GM23338 (cell line): ENCODE measurements around the gene SPTLC2. TPM values are rescaled to one million over a fixed set of nuclear protein-coding genes. Genes with fewer than 3 reads are reported as not detected.

ENCODE experiments used
- ATAC-seq: fragments of 200-7000 bp; cut with Tn5 transposase; 3 replicates; pipeline ENCODE4 v1.9.1; 2020
- DNase-seq: peaks from one replicate; pipeline ENCODE4 v3.0.0-alpha.2; 2015; ENCODE audit warnings: low spot score
- H2AFZ ChIP-seq: fragments of 200-600 bp; sonication (generic); 2 replicates; pipeline ENCODE4 v1.8.0; 2016; ENCODE audit warnings: antibody characterized with exemption, mild to moderate bottlenecking, moderate library complexity
- H3F3A ChIP-seq: fragments of 200-600 bp; sonication (generic); replicated peaks from 2 replicates; pipeline ENCODE4 v1.8.0; 2017; ENCODE audit warnings: antibody characterized with exemption, mixed run types, low read depth
- H3K27ac ChIP-seq: fragments of 200-600 bp; sonication (generic); 2 replicates; pipeline ENCODE4 v1.6.1; 2016; ENCODE audit warnings: low read depth
- H3K27me3 ChIP-seq: fragments of 200-600 bp; sonication (generic); 2 replicates; pipeline ENCODE4 v1.8.0; 2016; ENCODE audit warnings: mild to moderate bottlenecking, mixed run types, moderate library complexity; ENCODE audit not compliant: insufficient read depth
- H3K36me3 ChIP-seq: fragments of 200-600 bp; sonication (generic); 2 replicates; pipeline ENCODE4 v1.8.0; 2016; ENCODE audit warnings: mild to moderate bottlenecking; ENCODE audit not compliant: insufficient read depth
- H3K4me1 ChIP-seq: fragments of 200-600 bp; sonication (generic); 2 replicates; pipeline ENCODE4 v1.8.0; 2016; ENCODE audit warnings: mild to moderate bottlenecking, moderate library complexity; ENCODE audit not compliant: insufficient read depth
- H3K4me2 ChIP-seq: fragments of 200-600 bp; sonication (generic); 2 replicates; pipeline ENCODE4 v1.7.1; 2017; ENCODE audit warnings: mixed run types
- H3K4me3 ChIP-seq: fragments of 200-600 bp; sonication (generic); 2 replicates; pipeline ENCODE4 v1.6.1; 2016; ENCODE audit warnings: mixed run types
- H3K79me2 ChIP-seq: fragments of 200-600 bp; sonication (generic); replicated peaks from 2 replicates; pipeline ENCODE4 v1.8.0; 2017; ENCODE audit warnings: mild to moderate bottlenecking; ENCODE audit not compliant: insufficient read depth
- H3K9me2 ChIP-seq: fragments of 200-600 bp; sonication (generic); 2 replicates; pipeline ENCODE4 v1.8.0; 2017; ENCODE audit not compliant: insufficient read depth
- H4K20me1 ChIP-seq: fragments of 200-600 bp; sonication (generic); replicated peaks from 2 replicates; pipeline ENCODE4 v1.8.0; 2017; ENCODE audit warnings: mild to moderate bottlenecking; ENCODE audit not compliant: insufficient read depth
- H3K27ac Mint-ChIP-seq: 2 replicates; pipeline ENCODE4 v1.8.0; 2020; ENCODE audit warnings: inconsistent platforms, mild to moderate bottlenecking, moderate library complexity, mixed read lengths
- H3K27me3 Mint-ChIP-seq: 3 replicates; pipeline ENCODE4 v1.8.0; 2022; ENCODE audit warnings: low read depth, mild to moderate bottlenecking, moderate library complexity, mixed read lengths, inconsistent platforms; ENCODE audit not compliant: insufficient read depth, poor library complexity
- H3K36me3 Mint-ChIP-seq: 3 replicates; pipeline ENCODE4 v1.8.0; 2021; ENCODE audit warnings: low read depth, mild to moderate bottlenecking, inconsistent platforms, moderate library complexity, mixed read lengths
- H3K4me1 Mint-ChIP-seq: 3 replicates; pipeline ENCODE4 v1.8.0; 2020; ENCODE audit warnings: mild to moderate bottlenecking, inconsistent platforms, mixed read lengths
- H3K4me3 Mint-ChIP-seq: 3 replicates; pipeline ENCODE4 v1.8.0; 2021; ENCODE audit warnings: moderate library complexity, mild to moderate bottlenecking, inconsistent platforms, mixed read lengths
- H3K9me3 Mint-ChIP-seq: 3 replicates; pipeline ENCODE4 v1.8.0; 2020; ENCODE audit warnings: moderate library complexity, mild to moderate bottlenecking, inconsistent platforms, mixed read lengths
- CREB1 ChIP-seq: fragments of 250-450 bp; sonication (Bioruptor Pico); IDR thresholded peaks from 2 replicates; pipeline ENCODE4 v1.5.0; 2020; ENCODE audit warnings: low read depth, mild to moderate bottlenecking, moderate library complexity
- EZH2 ChIP-seq: fragments of 200-600 bp; sonication (generic); IDR thresholded peaks from one replicate; pipeline ENCODE4 v1.8.0; 2017; ENCODE audit warnings: antibody characterized with exemption, mild to moderate bottlenecking, low read depth; ENCODE audit not compliant: unreplicated experiment
- EZH2phosphoT487 ChIP-seq: fragments of 200-600 bp; sonication (generic); IDR thresholded peaks from one replicate; pipeline ENCODE4 v1.8.1; 2018; ENCODE audit warnings: antibody characterized with exemption; ENCODE audit not compliant: unreplicated experiment
- JUNB ChIP-seq: IDR thresholded peaks from one replicate; pipeline ENCODE4 v1.6.1; 2016; ENCODE audit warnings: antibody characterized with exemption; ENCODE audit not compliant: unreplicated experiment
- NANOG ChIP-seq: IDR thresholded peaks from 2 replicates; pipeline ENCODE4 v1.6.1; 2016; ENCODE audit warnings: antibody characterized with exemption, borderline replicate concordance
- POLR2AphosphoS5 ChIP-seq: IDR thresholded peaks from 2 replicates; pipeline ENCODE4 v1.6.1; 2016; ENCODE audit warnings: antibody characterized with exemption, low read depth
- STAT1 ChIP-seq: IDR thresholded peaks from one replicate; pipeline ENCODE4 v1.6.1; 2016; ENCODE audit warnings: antibody characterized with exemption; ENCODE audit not compliant: unreplicated experiment
- ZNF114 ChIP-seq: fragments of 250-450 bp; sonication (Bioruptor Pico); IDR thresholded peaks from 2 replicates; pipeline ENCODE4 v1.5.0; 2020; ENCODE audit warnings: mild to moderate bottlenecking, moderate library complexity
- ZNF331 ChIP-seq: fragments of 250-450 bp; sonication (Bioruptor Pico); IDR thresholded peaks from 2 replicates; pipeline ENCODE4 v1.5.0; 2020; ENCODE audit warnings: low read depth, mild to moderate bottlenecking, moderate library complexity
- polyA plus RNA-seq: library from polyadenylated mRNA; unstranded; fragments of >200 nt; fragmentation: Nextera tagmentation; extraction: Ambion mirVana; gene quantifications from 2 replicates; pipeline ENCODE4 v1.2.1, GENCODE V29; 2016
- total RNA-seq: library from RNA; depleted of rRNA; stranded (reverse); fragments of >200 nt; shearing (Covaris generic); gene quantifications from 2 replicates; pipeline ENCODE4 v1.2.3, GENCODE V29; 2014
- TF ChIP-seq, protein P1 (sequence below), 2 experiments: fragments of 200-600 bp in 1 of 2; sonication (generic) in 1 of 2; conservative IDR thresholded peaks; 2 replicates each; pipeline versions ENCODE4 v1.5.1 to v1.6.1; 2016 to 2017; ENCODE audit warnings: antibody characterized with exemption in 2 of 2, low read depth in 2 of 2, mild to moderate bottlenecking in 2 of 2, moderate library complexity in 1 of 2
- TF ChIP-seq, protein P2 (sequence below): fragments of 250-450 bp; sonication (Bioruptor Pico); IDR thresholded peaks from 2 replicates; pipeline ENCODE4 v1.5.0; 2020; ENCODE audit warnings: mild to moderate bottlenecking, moderate library complexity
- TF ChIP-seq, protein P3 (sequence below): IDR thresholded peaks from 2 replicates; pipeline ENCODE4 v1.6.1; 2016; ENCODE audit warnings: antibody characterized with exemption
- TF ChIP-seq, protein P4 (sequence below): IDR thresholded peaks from one replicate; pipeline ENCODE4 v1.6.1; 2018; ENCODE audit warnings: antibody characterized with exemption; ENCODE audit not compliant: unreplicated experiment

SPTLC2 gene
- total and polyA plus RNA-seq, 2 experiments from 2014 or later = 22.3 to 38.9 TPM

DNA sequence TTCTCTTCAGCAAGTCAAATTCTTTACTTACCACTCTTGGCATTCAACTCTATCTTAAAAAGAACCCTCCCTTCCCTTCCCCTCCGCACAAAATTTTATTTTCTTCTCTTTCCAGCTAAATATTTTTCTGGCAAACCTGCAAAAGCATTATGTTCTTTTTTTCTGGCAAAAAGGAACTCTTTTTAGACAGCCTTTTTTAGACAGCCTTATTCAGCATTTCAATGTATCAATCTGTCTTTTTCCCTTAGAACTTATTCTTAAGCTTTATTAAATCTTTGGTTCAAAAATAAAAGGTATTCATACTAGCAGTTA, 50.5 kb downstream of the SPTLC2 start:
- Histone ChIP-seq H3K4me1 (no peaks in the 10 kb centered on the region), H3K27ac (no peak overlapping the region), H3F3A (no peaks in the 10 kb centered on the region), H3K27me3 (no peaks in the 10 kb centered on the region), H2AFZ (no peak overlapping the region), H3K4me2 (no peak overlapping the region), H3K36me3 (peaks cover 6% of the 10 kb centered on the region), H3K79me2 (no peaks in the 10 kb centered on the region), H3K9me2 (no peaks in the 10 kb centered on the region), H3K4me3 (no peak overlapping the region), H4K20me1 (no peaks in the 10 kb centered on the region; the same call in none of the 2 replicates)
- H3K36me3 Mint-ChIP-seq = peaks cover 23% of the 10 kb centered on the region
- ATAC-seq = no peak
- no peak overlapping the region for H3K4me3 Mint-ChIP-seq
- H3K9me3 Mint-ChIP-seq = no peaks in the 10 kb centered on the region
- no peak overlapping the region for H3K27ac Mint-ChIP-seq
- H3K27me3 Mint-ChIP-seq = peaks cover 1% of the 10 kb centered on the region
- H3K4me1 Mint-ChIP-seq = peaks cover 7% of the 10 kb centered on the region; the same call in 2 of the 3 replicates
- no peak for DNase-seq
- TF ChIP-seq ZNF114 = no peak
- TF ChIP-seq, protein P1, sequence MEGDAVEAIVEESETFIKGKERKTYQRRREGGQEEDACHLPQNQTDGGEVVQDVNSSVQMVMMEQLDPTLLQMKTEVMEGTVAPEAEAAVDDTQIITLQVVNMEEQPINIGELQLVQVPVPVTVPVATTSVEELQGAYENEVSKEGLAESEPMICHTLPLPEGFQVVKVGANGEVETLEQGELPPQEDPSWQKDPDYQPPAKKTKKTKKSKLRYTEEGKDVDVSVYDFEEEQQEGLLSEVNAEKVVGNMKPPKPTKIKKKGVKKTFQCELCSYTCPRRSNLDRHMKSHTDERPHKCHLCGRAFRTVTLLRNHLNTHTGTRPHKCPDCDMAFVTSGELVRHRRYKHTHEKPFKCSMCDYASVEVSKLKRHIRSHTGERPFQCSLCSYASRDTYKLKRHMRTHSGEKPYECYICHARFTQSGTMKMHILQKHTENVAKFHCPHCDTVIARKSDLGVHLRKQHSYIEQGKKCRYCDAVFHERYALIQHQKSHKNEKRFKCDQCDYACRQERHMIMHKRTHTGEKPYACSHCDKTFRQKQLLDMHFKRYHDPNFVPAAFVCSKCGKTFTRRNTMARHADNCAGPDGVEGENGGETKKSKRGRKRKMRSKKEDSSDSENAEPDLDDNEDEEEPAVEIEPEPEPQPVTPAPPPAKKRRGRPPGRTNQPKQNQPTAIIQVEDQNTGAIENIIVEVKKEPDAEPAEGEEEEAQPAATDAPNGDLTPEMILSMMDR (conservative IDR thresholded peaks at IDR 0.05; ENCODE audit: low read depth in 2 of 2) = no peak
- no peak for TF ChIP-seq ZNF331 (CRISPR knock-in tag)
- no peak for TF ChIP-seq EZH2phosphoT487
- TF ChIP-seq POLR2AphosphoS5 = no peak
- TF ChIP-seq, protein P2, sequence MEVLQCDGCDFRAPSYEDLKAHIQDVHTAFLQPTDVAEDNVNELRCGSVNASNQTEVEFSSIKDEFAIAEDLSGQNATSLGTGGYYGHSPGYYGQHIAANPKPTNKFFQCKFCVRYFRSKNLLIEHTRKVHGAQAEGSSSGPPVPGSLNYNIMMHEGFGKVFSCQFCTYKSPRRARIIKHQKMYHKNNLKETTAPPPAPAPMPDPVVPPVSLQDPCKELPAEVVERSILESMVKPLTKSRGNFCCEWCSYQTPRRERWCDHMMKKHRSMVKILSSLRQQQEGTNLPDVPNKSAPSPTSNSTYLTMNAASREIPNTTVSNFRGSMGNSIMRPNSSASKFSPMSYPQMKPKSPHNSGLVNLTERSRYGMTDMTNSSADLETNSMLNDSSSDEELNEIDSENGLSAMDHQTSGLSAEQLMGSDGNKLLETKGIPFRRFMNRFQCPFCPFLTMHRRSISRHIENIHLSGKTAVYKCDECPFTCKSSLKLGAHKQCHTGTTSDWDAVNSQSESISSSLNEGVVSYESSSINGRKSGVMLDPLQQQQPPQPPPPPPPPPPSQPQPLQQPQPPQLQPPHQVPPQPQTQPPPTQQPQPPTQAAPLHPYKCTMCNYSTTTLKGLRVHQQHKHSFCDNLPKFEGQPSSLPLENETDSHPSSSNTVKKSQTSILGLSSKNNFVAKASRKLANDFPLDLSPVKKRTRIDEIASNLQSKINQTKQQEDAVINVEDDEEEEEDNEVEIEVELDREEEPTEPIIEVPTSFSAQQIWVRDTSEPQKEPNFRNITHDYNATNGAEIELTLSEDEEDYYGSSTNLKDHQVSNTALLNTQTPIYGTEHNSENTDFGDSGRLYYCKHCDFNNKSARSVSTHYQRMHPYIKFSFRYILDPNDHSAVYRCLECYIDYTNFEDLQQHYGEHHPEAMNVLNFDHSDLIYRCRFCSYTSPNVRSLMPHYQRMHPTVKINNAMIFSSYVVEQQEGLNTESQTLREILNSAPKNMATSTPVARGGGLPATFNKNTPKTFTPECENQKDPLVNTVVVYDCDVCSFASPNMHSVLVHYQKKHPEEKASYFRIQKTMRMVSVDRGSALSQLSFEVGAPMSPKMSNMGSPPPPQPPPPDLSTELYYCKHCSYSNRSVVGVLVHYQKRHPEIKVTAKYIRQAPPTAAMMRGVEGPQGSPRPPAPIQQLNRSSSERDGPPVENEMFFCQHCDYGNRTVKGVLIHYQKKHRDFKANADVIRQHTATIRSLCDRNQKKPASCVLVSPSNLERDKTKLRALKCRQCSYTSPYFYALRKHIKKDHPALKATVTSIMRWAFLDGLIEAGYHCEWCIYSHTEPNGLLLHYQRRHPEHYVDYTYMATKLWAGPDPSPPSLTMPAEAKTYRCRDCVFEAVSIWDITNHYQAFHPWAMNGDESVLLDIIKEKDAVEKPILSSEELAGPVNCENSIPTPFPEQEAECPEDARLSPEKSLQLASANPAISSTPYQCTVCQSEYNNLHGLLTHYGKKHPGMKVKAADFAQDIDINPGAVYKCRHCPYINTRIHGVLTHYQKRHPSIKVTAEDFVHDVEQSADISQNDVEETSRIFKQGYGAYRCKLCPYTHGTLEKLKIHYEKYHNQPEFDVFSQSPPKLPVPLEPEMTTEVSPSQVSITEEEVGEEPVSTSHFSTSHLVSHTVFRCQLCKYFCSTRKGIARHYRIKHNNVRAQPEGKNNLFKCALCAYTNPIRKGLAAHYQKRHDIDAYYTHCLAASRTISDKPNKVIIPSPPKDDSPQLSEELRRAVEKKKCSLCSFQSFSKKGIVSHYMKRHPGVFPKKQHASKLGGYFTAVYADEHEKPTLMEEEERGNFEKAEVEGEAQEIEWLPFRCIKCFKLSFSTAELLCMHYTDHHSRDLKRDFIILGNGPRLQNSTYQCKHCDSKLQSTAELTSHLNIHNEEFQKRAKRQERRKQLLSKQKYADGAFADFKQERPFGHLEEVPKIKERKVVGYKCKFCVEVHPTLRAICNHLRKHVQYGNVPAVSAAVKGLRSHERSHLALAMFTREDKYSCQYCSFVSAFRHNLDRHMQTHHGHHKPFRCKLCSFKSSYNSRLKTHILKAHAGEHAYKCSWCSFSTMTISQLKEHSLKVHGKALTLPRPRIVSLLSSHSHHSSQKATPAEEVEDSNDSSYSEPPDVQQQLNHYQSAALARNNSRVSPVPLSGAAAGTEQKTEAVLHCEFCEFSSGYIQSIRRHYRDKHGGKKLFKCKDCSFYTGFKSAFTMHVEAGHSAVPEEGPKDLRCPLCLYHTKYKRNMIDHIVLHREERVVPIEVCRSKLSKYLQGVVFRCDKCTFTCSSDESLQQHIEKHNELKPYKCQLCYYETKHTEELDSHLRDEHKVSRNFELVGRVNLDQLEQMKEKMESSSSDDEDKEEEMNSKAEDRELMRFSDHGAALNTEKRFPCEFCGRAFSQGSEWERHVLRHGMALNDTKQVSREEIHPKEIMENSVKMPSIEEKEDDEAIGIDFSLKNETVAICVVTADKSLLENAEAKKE (CRISPR knock-in tag) = no peak
- TF ChIP-seq, protein P3, sequence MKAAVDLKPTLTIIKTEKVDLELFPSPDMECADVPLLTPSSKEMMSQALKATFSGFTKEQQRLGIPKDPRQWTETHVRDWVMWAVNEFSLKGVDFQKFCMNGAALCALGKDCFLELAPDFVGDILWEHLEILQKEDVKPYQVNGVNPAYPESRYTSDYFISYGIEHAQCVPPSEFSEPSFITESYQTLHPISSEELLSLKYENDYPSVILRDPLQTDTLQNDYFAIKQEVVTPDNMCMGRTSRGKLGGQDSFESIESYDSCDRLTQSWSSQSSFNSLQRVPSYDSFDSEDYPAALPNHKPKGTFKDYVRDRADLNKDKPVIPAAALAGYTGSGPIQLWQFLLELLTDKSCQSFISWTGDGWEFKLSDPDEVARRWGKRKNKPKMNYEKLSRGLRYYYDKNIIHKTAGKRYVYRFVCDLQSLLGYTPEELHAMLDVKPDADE = no peak
- no peak for TF ChIP-seq NANOG
- TF ChIP-seq JUNB = no peak
- TF ChIP-seq, protein P4, sequence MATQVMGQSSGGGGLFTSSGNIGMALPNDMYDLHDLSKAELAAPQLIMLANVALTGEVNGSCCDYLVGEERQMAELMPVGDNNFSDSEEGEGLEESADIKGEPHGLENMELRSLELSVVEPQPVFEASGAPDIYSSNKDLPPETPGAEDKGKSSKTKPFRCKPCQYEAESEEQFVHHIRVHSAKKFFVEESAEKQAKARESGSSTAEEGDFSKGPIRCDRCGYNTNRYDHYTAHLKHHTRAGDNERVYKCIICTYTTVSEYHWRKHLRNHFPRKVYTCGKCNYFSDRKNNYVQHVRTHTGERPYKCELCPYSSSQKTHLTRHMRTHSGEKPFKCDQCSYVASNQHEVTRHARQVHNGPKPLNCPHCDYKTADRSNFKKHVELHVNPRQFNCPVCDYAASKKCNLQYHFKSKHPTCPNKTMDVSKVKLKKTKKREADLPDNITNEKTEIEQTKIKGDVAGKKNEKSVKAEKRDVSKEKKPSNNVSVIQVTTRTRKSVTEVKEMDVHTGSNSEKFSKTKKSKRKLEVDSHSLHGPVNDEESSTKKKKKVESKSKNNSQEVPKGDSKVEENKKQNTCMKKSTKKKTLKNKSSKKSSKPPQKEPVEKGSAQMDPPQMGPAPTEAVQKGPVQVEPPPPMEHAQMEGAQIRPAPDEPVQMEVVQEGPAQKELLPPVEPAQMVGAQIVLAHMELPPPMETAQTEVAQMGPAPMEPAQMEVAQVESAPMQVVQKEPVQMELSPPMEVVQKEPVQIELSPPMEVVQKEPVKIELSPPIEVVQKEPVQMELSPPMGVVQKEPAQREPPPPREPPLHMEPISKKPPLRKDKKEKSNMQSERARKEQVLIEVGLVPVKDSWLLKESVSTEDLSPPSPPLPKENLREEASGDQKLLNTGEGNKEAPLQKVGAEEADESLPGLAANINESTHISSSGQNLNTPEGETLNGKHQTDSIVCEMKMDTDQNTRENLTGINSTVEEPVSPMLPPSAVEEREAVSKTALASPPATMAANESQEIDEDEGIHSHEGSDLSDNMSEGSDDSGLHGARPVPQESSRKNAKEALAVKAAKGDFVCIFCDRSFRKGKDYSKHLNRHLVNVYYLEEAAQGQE = no peak
- TF ChIP-seq STAT1 = no peak
- no peak for TF ChIP-seq CREB1 (CRISPR knock-in tag)
- TF ChIP-seq EZH2 = no peak
